GM19455 (cell line): ENCODE measurements around the gene MACF1.
"Not testable (repeated sequence)": the region's sequence is repeated elsewhere in the genome, so short reads cannot be mapped to it uniquely, and the experiment has no call there.

ENCODE experiments used
- ATAC-seq: cut with Tn5 transposase; IDR thresholded peaks from one replicate; pipeline ENCODE4 v1.9.1; 2021; ENCODE audit not compliant: unreplicated experiment

MACF1 gene

DNA sequence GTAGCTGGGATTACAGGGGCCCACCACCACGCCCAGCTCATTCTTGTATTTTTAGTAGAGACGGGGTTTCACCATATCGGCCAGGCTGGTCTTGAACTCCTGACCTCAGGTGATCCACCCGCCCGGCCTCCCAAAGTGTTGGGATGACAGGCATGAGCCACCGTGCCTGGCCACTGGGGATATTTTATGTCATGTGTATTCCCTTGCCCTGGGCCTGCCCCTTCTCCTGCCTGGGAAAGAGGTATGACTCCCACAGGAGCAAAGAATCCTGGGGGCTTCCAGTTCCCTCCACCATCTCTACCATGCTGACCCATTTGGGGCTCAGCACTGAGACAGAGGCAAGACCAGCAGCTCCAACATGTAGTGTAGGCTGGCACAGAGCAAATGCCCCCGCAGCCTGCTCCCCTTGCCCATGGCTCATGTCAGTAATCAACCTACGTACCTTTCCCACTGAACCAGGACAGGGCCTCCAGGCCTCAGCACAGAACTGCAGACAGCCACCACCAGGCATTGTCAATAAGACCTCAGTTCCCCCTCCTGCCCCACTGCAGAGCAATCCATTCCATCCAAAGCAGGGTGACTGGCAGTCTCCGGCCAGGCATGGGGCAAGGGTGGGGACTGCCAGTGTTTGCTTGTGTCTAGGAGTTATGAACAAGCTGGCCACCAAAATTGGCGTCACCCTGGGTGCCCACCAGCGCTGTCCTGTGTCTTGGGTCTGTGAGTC is 322.1 kb downstream of the MACF1 start:
- no peak for ATAC-seq

DNA sequence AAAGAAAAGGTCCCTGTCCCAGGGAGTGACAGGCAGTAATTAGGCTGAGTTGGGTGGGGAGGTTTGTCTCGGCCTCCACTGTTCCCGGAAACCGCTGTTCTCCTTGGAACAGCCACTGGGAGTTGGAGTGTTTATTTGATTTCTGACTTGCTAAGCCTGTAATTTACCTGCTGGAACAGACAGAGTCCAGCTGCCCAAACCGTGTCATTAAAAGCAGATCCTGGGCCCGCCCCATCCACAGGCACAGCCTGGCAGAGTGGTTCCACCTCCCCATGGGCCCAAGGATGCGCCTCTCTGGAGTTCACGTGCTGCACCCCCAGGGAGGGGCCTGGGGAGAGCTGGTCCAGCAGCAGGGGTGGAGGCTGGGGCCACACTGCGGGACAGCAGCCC is 322.7 kb downstream of the MACF1 start:
- not testable (repeated sequence) for ATAC-seq

DNA sequence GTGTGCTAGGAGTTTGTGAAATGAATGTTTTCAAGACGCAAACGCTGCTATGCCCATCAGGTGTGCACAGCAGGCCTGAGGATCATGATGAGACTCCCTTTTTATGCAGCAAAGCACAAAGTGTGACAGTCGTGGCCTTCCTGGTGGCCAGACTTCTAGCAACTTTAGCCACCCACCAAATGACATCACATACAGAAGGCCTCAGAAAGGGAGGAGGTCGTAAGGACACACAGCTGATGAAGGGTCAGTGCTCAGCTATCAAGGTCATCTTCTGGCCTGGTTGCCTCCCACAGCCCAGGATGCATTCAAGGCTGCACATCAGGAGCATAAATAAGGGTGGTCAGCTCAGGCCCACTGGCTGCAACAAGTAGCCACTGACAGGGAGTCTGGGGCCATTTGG is 323.6 kb downstream of the MACF1 start:
- ATAC-seq: no peak

DNA sequence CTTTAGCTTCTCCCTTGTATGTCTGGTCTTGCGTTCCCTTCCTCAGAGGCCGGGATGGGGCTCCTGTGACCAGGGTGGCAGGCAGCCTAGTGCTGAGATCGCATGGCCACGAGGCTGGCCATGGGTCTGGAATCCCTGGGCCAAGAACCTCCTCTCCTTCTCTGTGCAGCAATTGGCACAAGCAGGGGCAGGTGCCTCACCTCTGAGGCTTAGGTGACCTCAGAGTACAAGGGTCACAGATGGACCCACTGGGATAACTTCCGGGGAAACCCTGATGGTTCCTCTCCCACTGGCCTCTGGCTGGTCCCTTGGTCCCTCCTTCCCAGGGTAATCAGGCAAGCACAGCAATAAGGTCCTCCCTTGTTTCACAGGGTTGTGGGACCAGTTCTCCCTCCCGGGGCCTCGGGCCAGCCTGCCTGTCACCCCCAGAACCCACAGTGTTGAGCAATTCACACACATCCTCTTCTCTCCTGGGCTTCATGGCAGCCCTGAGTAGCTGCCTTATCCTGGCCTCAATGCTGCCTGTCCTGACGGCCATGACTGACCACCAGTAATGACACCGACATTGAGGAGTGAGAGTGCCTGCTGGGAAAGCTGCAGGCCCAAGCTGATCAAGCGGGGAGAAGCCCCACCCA is 325.5 kb downstream of the MACF1 start:
- no peak for ATAC-seq

DNA sequence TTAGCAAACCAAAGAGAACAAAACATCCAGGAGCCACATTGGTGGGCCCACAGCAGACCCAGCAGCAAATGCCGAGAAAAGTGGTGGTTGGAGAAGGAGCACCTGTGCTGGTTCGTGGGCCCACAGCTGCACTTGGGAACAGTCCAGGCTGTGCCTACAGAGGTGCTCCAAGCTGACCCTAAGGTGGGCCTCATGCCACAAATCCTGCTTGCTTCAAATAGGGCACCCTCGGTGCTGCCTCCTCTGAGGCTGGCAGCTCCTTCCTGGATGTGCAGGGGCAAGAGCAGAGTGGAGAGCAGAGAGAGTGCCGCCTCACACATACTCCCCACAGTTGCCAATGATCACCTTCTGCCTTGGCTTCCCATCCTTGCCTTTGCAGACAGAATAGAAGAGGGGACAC is 327.0 kb downstream of the MACF1 start:
- no peak for ATAC-seq

DNA sequence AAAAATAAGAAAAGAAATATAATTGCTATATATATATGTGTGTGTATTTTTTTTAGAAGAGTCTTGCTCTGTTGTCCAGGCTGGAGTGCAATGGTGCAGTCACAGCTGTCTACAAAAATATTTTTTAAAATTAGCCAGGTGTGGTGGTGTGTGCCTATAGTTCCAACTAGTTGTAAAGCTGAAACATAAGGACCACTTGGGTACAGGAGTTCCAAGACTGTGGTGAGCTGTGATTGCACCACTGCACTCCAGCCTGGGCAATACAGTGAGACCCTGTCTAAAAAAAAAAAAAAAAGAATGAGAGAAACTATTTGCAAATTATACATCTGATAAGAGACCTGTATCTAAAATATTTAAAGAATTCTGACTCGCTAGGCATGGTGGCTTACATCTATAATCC is 328.9 kb downstream of the MACF1 start:
- no peak for ATAC-seq
